Measurements from ENCODE around the gene KNL1. TPM values are rescaled to one million over a fixed set of nuclear protein-coding genes. Genes with fewer than 3 reads are reported as not detected.

Gene KNL1
- total and polyA plus RNA-seq, 2 donors (not counting 3 experiments of a cell fraction or from before 2014, with no cell fraction given), result 4.0 to 31.8 TPM

DNA sequence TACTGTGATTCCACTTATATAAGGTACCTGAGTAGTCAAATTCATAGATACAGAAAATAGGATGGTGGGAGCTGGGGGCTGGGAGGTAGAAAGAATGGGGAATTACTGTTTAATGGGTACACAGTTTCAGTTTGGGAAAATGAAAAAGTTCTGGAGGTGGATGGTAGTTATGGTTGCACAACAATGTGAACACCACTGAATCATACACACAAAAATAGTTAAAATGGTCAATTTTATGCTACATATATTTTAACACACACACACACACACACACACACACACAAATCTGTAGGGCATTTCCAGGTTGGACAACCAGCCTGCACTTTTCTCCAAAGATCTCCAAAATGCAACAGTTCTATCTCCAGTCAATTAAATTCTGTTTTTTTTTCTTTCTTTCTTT lies 30.6 kb upstream of the KNL1 start:
- H3K9ac ChIP-seq (replicated peaks; ENCODE audit: extremely low read depth, insufficient read depth, low read length), result no peak overlapping the region
- no TSS peak for BruUV-seq (replicated peaks)
- CTCF ChIA-PET, result interaction anchor here (1.9 kb wide), 1 partner anchor 44 kb away, joined by 5 read pairs; no protein-coding TSS in a partner anchor
- no peak overlapping the region for H3K27ac ChIP-seq (ENCODE audit: insufficient read depth, low read depth, low read length)
- no peak overlapping the region for H3K4me2 ChIP-seq (ENCODE audit: insufficient read depth, low read length)
- FAIRE-seq, result no peak
- dilution Hi-C loops (cut with MboI; ENCODE audit: extremely low pct_ligation_motif_present, low sequenced_read_pairs) (no loop called here), intact Hi-C loops (cut with micrococcal nuclease) (loop anchor here (10.0 kb wide), 1 partner anchor 331 kb away; the partner anchor contains the start of gene VPS18)
- H3K4me1 ChIP-seq (ENCODE audit: control insufficient read depth, extremely low read depth, insufficient read depth, low read length), result peaks cover 8% of the 10 kb centered on the region
- H4K20me1 ChIP-seq (replicated peaks; ENCODE audit: control insufficient read depth, extremely low read depth, insufficient read depth, low read length), result no peaks in the 10 kb centered on the region
- H3K4me3 ChIP-seq (replicated peaks in 1 of 3; ENCODE audit: insufficient read depth in 1 of 3, low read depth in 1 of 3, low read length in 3 of 3), result no peak overlapping the region
- TF ChIP-seq, protein P1, sequence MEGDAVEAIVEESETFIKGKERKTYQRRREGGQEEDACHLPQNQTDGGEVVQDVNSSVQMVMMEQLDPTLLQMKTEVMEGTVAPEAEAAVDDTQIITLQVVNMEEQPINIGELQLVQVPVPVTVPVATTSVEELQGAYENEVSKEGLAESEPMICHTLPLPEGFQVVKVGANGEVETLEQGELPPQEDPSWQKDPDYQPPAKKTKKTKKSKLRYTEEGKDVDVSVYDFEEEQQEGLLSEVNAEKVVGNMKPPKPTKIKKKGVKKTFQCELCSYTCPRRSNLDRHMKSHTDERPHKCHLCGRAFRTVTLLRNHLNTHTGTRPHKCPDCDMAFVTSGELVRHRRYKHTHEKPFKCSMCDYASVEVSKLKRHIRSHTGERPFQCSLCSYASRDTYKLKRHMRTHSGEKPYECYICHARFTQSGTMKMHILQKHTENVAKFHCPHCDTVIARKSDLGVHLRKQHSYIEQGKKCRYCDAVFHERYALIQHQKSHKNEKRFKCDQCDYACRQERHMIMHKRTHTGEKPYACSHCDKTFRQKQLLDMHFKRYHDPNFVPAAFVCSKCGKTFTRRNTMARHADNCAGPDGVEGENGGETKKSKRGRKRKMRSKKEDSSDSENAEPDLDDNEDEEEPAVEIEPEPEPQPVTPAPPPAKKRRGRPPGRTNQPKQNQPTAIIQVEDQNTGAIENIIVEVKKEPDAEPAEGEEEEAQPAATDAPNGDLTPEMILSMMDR (IDR thresholded peaks at IDR 0.05; ENCODE audit: extremely low read depth in 1 of 2, insufficient read depth in 1 of 2, low read depth in 1 of 2, low read length in 2 of 2), result no peak
- TF ChIP-seq FOS (IDR thresholded peaks at IDR 0.05; ENCODE audit: borderline replicate concordance, insufficient read depth, low read length) (no peak), POLR2A (IDR thresholded peaks at IDR 0.05; ENCODE audit: low read depth, low read length) (no peak), GATA2 (IDR thresholded peaks at IDR 0.05; ENCODE audit: insufficient read depth, insufficient read length, low read depth, low read length) (no peak), MYC (IDR thresholded peaks at IDR 0.05; ENCODE audit: low read depth, low read length) (no peak), POLR2AphosphoS5 (IDR thresholded peaks at IDR 0.05; ENCODE audit: insufficient read depth, low read depth, low read length) (no peak), JUN (IDR thresholded peaks at IDR 0.05; ENCODE audit: borderline replicate concordance, insufficient read depth, insufficient read length, low read depth) (no peak), EZH2 (IDR thresholded peaks at IDR 0.05; ENCODE audit: borderline replicate concordance, low read depth, low read length, severe bottlenecking) (no peak)
- TF ChIP-seq, protein P2, sequence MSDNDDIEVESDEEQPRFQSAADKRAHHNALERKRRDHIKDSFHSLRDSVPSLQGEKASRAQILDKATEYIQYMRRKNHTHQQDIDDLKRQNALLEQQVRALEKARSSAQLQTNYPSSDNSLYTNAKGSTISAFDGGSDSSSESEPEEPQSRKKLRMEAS (IDR thresholded peaks at IDR 0.05; ENCODE audit: insufficient read depth, insufficient read length), result no peak
- H3K9me1 ChIP-seq (replicated peaks; ENCODE audit: control insufficient read depth, extremely low read depth, insufficient read depth, low read length), result no peaks in the 10 kb centered on the region
- H3K79me2 ChIP-seq (ENCODE audit: control insufficient read depth, insufficient read depth, low read length), result peaks cover 7% of the 10 kb centered on the region
- no peaks in the 10 kb centered on the region for H3K36me3 ChIP-seq (ENCODE audit: control insufficient read depth in 2 of 2, extremely low read depth in 1 of 2, insufficient read depth in 2 of 2, low read length in 2 of 2)
- H2AFZ ChIP-seq (ENCODE audit: low read depth, low read length), result no peak overlapping the region
- POLR2A ChIA-PET, result no interaction called here
- DNase-seq (ENCODE audit: low read depth, low spot score), result no peak
- no peaks in the 10 kb centered on the region for H3K9me3 ChIP-seq (replicated peaks; ENCODE audit: control insufficient read depth, insufficient read depth, low read length)
- no peaks in the 10 kb centered on the region for H3K27me3 ChIP-seq (ENCODE audit: control insufficient read depth in 2 of 2, insufficient read depth in 2 of 2, low read length in 2 of 2)

Data from endothelial cell of umbilical vein (primary cell).